Keratinocyte (primary cell): ENCODE measurements around the gene SLC6A3. TPM values are rescaled to one million over a fixed set of nuclear protein-coding genes. Genes with fewer than 3 reads are reported as not detected.

Experiments
- DNase-seq: peaks from one replicate; pipeline ENCODE4 v3.0.0-alpha.2; 2011; ENCODE audit warnings: low read depth, missing footprints, low spot score
- FAIRE-seq: peaks from 2 replicates; lab custom pipeline; 2011; peaks lifted over from hg19 to GRCh38; lab: Jason Lieb, UNC
- H2AFZ ChIP-seq: 2 replicates; pipeline ENCODE4 v1.6.0; 2012; ENCODE audit warnings: low read length, control low read depth, inconsistent platforms; ENCODE audit not compliant: control insufficient read depth
- H3K27ac ChIP-seq: 2 replicates; pipeline ENCODE4 v1.5.1; 2011; ENCODE audit warnings: low read length; ENCODE audit not compliant: control insufficient read depth, insufficient read depth
- H3K27me3 ChIP-seq: 3 replicates; pipeline ENCODE4 v1.6.0; 2011; ENCODE audit warnings: low read length; ENCODE audit not compliant: control insufficient read depth, insufficient read depth; ENCODE audit errors: extremely low read depth
- H3K36me3 ChIP-seq, 2 experiments: 2 replicates in 1 of 2; 3 replicates in 1 of 2; pipeline ENCODE4 v1.5.1; 2011; ENCODE audit warnings: low read length in 2 of 2, mild to moderate bottlenecking in 1 of 2; ENCODE audit not compliant: control insufficient read depth in 2 of 2, insufficient read depth in 2 of 2; ENCODE audit errors: extremely low read depth in 1 of 2
- H3K4me1 ChIP-seq: 3 replicates; pipeline ENCODE4 v1.5.1; 2011; ENCODE audit warnings: low read length; ENCODE audit not compliant: control insufficient read depth, insufficient read depth; ENCODE audit errors: extremely low read depth
- H3K4me2 ChIP-seq: 3 replicates; pipeline ENCODE4 v1.6.0; 2011; ENCODE audit warnings: low read depth, low read length; ENCODE audit not compliant: control insufficient read depth, insufficient read depth; ENCODE audit errors: extremely low read depth
- H3K4me3 ChIP-seq, 3 experiments: fragments of 200-600 bp in 1 of 3; sonication (generic) in 1 of 3; 2 replicates in 2 of 3; 3 replicates in 1 of 3; pipeline ENCODE4 v1.5.1; 2011 to 2016; ENCODE audit warnings: low read length in 3 of 3, mild to moderate bottlenecking in 3 of 3, control low read depth in 2 of 3, inconsistent platforms in 1 of 3, low read depth in 1 of 3, mixed read lengths in 1 of 3, mixed run types in 1 of 3, moderate library complexity in 1 of 3; ENCODE audit not compliant: control insufficient read depth in 2 of 3, insufficient read depth in 2 of 3; ENCODE audit errors: extremely low read depth in 1 of 3
- H3K79me2 ChIP-seq: 2 replicates; pipeline ENCODE4 v1.6.0; 2012; ENCODE audit warnings: low read length; ENCODE audit not compliant: control insufficient read depth, insufficient read depth
- H3K9ac ChIP-seq: 3 replicates; pipeline ENCODE4 v1.6.0; 2011; ENCODE audit warnings: low read length; ENCODE audit not compliant: control insufficient read depth, insufficient read depth; ENCODE audit errors: extremely low read depth
- H3K9me1 ChIP-seq: 3 replicates; pipeline ENCODE4 v1.6.0; 2011; ENCODE audit warnings: low read length; ENCODE audit not compliant: control insufficient read depth, insufficient read depth; ENCODE audit errors: extremely low read depth
- H3K9me3 ChIP-seq: 2 replicates; pipeline ENCODE4 v1.5.1; 2012; ENCODE audit warnings: low read depth, low read length; ENCODE audit not compliant: control insufficient read depth
- H4K20me1 ChIP-seq: 3 replicates; pipeline ENCODE4 v1.6.0; 2011; ENCODE audit warnings: low read length; ENCODE audit not compliant: control insufficient read depth, insufficient read depth; ENCODE audit errors: extremely low read depth
- CTCF ChIP-seq, 3 experiments: IDR thresholded peaks in 1 of 3; conservative IDR thresholded peaks in 1 of 3; optimal IDR thresholded peaks in 1 of 3; 2 replicates in 2 of 3; 3 replicates in 1 of 3; pipeline versions ENCODE3 to v1.5.1; 2011; ENCODE audit warnings: low read length in 3 of 3, mild to moderate bottlenecking in 3 of 3, moderate library complexity in 2 of 3, control low read depth in 1 of 3, inconsistent platforms in 1 of 3; ENCODE audit not compliant: insufficient read depth in 2 of 3; ENCODE audit errors: extremely low read depth in 1 of 3
- EZH2 ChIP-seq: IDR thresholded peaks from one replicate; pipeline ENCODE4 v1.6.1; 2012; ENCODE audit warnings: inconsistent platforms, mild to moderate bottlenecking, low read length, moderate library complexity
- dilution Hi-C: fragments of 300-500 bp; cut with MboI; formaldehyde crosslinking; loops from one replicate; pipeline ENCODE4 v1.7.0; 2020; ENCODE audit warnings: low sequenced_read_pairs; ENCODE audit not compliant: extremely low pct_ligation_motif_present
- polyA plus RNA-seq, 5 experiments: library from polyadenylated mRNA; depleted of rRNA in 3 of 5; stranded (reverse) in 3 of 5; stranded (forward) in 1 of 5; unstranded in 1 of 5; fragments of >200 nt; gene quantifications; 1 replicate in 1 of 5; 2 replicates in 3 of 5; 3 replicates in 1 of 5; pipeline versions ENCODE4 v1.2.1 to v1.2.3, GENCODE V29; 2011 to 2012; ENCODE audit warnings: missing spikeins in 2 of 5, low read depth in 1 of 5, low replicate concordance in 1 of 5

Gene SLC6A3
- polyA plus RNA-seq, 1 donor (not counting 4 experiments of a cell fraction or from before 2014, with no cell fraction given), result 0.03 TPM

GRCh38 chr5:1367149-1367548, 78.1 kb downstream of the SLC6A3 start:
- dilution Hi-C loops, result no loop called here
- Histone ChIP-seq H3K9me1 (no peaks in the 10 kb centered on the region), H3K9me3 (no peaks in the 10 kb centered on the region), H3K27me3 (peaks cover 9% of the 10 kb centered on the region), H3K4me3 (no peak overlapping the region), H3K9ac (no peak overlapping the region), H3K27ac (no peak overlapping the region), H2AFZ (no peak overlapping the region), H3K4me2 (no peak overlapping the region), H3K4me1 (no peaks in the 10 kb centered on the region), H3K79me2 (no peaks in the 10 kb centered on the region), H4K20me1 (no peaks in the 10 kb centered on the region), H3K36me3 (no peaks in the 10 kb centered on the region)
- FAIRE-seq, result no peak
- TF ChIP-seq EZH2, result no peak
- no peak for TF ChIP-seq CTCF (optimal IDR thresholded peaks at IDR 0.05 in 1 of 3, IDR thresholded peaks at IDR 0.05 in 1 of 3, conservative IDR thresholded peaks at IDR 0.05 in 1 of 3; ENCODE audit: extremely low read depth in 1 of 3, insufficient read depth in 2 of 3, low read length in 3 of 3)
- no peak for DNase-seq

- H3K9me1 ChIP-seq, result no peaks in the 10 kb centered on the region
- no peak overlapping the region for H3K27ac ChIP-seq
- DNase-seq (no peak), FAIRE-seq (no peak)
- no peak overlapping the region for H3K9ac ChIP-seq
- H2AFZ ChIP-seq, result no peak overlapping the region
- TF ChIP-seq EZH2 (no peak), CTCF (optimal IDR thresholded peaks at IDR 0.05 in 1 of 3, IDR thresholded peaks at IDR 0.05 in 1 of 3, conservative IDR thresholded peaks at IDR 0.05 in 1 of 3; ENCODE audit: extremely low read depth in 1 of 3, insufficient read depth in 2 of 3, low read length in 3 of 3) (no peak)
- H3K4me1 ChIP-seq, result no peaks in the 10 kb centered on the region
- no peaks in the 10 kb centered on the region for H4K20me1 ChIP-seq
- H3K36me3 ChIP-seq, result no peaks in the 10 kb centered on the region
- no peaks in the 10 kb centered on the region for H3K9me3 ChIP-seq
- H3K4me3 ChIP-seq, result no peak overlapping the region
- H3K4me2 ChIP-seq, result no peak overlapping the region
- H3K79me2 ChIP-seq, result no peaks in the 10 kb centered on the region
- dilution Hi-C loops, result no loop called here
- peaks cover 9% of the 10 kb centered on the region for H3K27me3 ChIP-seq
These were observed 78.7 kb downstream of the SLC6A3 start for GRCh38 chr5:1366514-1366913.
